Parathyroid adenoma (tissue), 2 donors: Measurements from ENCODE around the gene KCNG1.

ENCODE experiments used
- H2AFZ ChIP-seq: fragments of 300-600 bp; sonication (generic); one replicate; pipeline ENCODE4 v1.7.0; 2017; ENCODE audit warnings: antibody characterized with exemption, mild to moderate bottlenecking
- H3K27ac ChIP-seq: fragments of 300-600 bp; sonication (generic); one replicate; pipeline ENCODE4 v1.7.0; 2017
- H3K27me3 ChIP-seq: fragments of 300-600 bp; sonication (generic); one replicate; pipeline ENCODE4 v1.7.0; 2017; ENCODE audit warnings: low read length; ENCODE audit not compliant: control insufficient read depth, insufficient read depth
- H3K36me3 ChIP-seq: fragments of 300-600 bp; sonication (generic); one replicate; pipeline ENCODE4 v1.7.0; 2017; ENCODE audit warnings: low read length; ENCODE audit not compliant: control insufficient read depth, insufficient read depth
- H3K4me1 ChIP-seq: fragments of 300-600 bp; sonication (generic); one replicate; pipeline ENCODE4 v1.7.0; 2017; ENCODE audit warnings: control low read depth
- H3K4me2 ChIP-seq: fragments of 300-600 bp; sonication (generic); one replicate; pipeline ENCODE4 v1.7.0; 2017; ENCODE audit warnings: low read length
- H3K4me3 ChIP-seq: fragments of 300-600 bp; sonication (generic); one replicate; pipeline ENCODE4 v1.7.0; 2017; ENCODE audit warnings: low read depth, low read length
- H3K79me2 ChIP-seq: fragments of 300-600 bp; sonication (generic); one replicate; pipeline ENCODE4 v1.7.0; 2017; ENCODE audit warnings: control low read depth
- H3K9ac ChIP-seq: fragments of 300-600 bp; sonication (generic); one replicate; pipeline ENCODE4 v1.7.0; 2017; ENCODE audit warnings: mild to moderate bottlenecking
- H3K9me3 ChIP-seq: fragments of 300-600 bp; sonication (generic); one replicate; pipeline ENCODE4 v1.7.0; 2017; ENCODE audit warnings: low read length; ENCODE audit not compliant: control insufficient read depth
- TF ChIP-seq, protein P1 (sequence below): fragments of 300-600 bp; sonication (generic); IDR thresholded peaks from one replicate; pipeline ENCODE4 v1.7.0; 2017; ENCODE audit warnings: antibody characterized with exemption, mild to moderate bottlenecking
- donor health status: primary hyperparathyroidism.

Gene KCNG1

DNA sequence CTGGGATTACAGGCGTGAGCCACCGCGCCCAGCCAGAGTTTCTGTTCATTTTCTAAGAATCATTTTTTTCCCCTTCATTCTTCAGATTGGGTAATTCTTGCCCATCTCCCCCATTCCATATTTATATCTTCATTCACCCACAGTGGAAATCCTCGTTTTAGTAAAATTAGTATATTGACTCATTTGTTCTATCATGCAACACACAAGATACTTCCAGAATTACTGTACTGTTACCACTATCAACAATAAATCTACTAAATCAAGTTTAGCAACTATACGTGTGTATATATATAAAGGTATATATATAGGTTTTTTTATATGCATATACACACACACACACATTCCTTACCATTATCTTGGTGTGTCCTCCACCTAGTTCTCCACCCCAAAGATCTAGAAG, 41.2 kb upstream of the KCNG1 start:
- Histone ChIP-seq H3K4me1 (peaks cover 4% of the 10 kb centered on the region), H3K36me3 (no peaks in the 10 kb centered on the region)

DNA sequence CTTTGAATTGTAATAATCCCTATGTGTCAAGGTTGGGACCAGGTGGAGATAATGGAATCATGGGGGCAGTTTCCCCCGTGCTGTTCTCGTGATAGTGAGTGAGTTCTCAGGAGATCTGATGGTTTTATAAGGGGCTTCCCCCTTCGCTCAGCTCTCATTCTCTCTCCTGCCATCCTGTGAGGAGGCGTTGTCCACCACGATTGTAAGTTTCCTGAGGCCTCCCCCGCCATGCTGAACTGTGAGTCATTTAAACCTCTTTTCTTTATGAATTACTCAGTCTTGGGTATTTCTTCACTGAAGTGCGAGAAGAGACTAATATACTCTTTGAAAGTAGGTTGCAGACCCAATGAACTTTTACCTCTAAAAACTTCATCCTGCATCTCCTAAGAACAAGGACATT, 39.2 kb upstream of the KCNG1 start:
- Histone ChIP-seq H3K79me2 (no peaks in the 10 kb centered on the region), H3K27ac (no peak overlapping the region), H3K36me3 (no peaks in the 10 kb centered on the region), H3K4me3 (no peak overlapping the region), H3K9me3 (no peaks in the 10 kb centered on the region), H2AFZ (no peak overlapping the region), H3K27me3 (no peaks in the 10 kb centered on the region), H3K4me1 (no peaks in the 10 kb centered on the region), H3K4me2 (no peak overlapping the region), H3K9ac (no peak overlapping the region)
- TF ChIP-seq, protein P1, sequence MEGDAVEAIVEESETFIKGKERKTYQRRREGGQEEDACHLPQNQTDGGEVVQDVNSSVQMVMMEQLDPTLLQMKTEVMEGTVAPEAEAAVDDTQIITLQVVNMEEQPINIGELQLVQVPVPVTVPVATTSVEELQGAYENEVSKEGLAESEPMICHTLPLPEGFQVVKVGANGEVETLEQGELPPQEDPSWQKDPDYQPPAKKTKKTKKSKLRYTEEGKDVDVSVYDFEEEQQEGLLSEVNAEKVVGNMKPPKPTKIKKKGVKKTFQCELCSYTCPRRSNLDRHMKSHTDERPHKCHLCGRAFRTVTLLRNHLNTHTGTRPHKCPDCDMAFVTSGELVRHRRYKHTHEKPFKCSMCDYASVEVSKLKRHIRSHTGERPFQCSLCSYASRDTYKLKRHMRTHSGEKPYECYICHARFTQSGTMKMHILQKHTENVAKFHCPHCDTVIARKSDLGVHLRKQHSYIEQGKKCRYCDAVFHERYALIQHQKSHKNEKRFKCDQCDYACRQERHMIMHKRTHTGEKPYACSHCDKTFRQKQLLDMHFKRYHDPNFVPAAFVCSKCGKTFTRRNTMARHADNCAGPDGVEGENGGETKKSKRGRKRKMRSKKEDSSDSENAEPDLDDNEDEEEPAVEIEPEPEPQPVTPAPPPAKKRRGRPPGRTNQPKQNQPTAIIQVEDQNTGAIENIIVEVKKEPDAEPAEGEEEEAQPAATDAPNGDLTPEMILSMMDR = no peak

More for the DNA sequence above, 41.2 kb upstream of the KCNG1 start:
- Histone ChIP-seq H3K27ac (no peak overlapping the region), H3K9ac (no peak overlapping the region), H3K27me3 (no peaks in the 10 kb centered on the region), H3K4me3 (no peak overlapping the region), H2AFZ (no peak overlapping the region), H3K4me2 (no peak overlapping the region), H3K79me2 (no peaks in the 10 kb centered on the region), H3K9me3 (no peaks in the 10 kb centered on the region)
- TF ChIP-seq, protein P1 = no peak

DNA sequence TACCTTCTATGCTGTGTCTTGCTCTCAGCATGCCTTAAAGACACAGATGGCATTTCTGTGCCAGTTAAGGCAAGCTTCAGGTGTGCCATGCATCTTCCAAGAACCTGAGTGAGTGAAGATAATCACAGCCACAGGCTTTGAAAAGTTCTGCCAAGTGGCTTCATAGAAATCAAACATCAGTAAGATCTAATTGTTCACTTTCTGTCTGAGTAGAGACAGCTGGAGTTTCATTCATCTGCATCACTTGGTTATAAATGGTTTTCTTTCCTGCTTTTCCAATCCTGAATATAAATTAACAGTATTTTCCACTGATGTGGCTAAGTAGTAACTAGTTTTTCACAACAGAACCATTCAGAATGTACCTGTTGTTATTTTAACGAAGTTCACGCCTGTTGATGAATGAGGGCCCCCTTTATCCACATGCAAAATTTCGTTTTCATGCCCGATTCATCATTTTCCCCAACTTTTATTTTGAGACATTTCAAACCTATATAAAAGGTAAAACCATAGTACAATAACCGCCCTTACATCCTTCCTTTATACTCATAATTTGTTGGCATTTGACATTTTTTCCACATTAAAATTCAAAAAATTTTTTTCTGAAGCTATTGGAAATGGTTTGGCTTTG, 38.6 kb upstream of the KCNG1 start:
- no peaks in the 10 kb centered on the region for H3K36me3 ChIP-seq

DNA sequence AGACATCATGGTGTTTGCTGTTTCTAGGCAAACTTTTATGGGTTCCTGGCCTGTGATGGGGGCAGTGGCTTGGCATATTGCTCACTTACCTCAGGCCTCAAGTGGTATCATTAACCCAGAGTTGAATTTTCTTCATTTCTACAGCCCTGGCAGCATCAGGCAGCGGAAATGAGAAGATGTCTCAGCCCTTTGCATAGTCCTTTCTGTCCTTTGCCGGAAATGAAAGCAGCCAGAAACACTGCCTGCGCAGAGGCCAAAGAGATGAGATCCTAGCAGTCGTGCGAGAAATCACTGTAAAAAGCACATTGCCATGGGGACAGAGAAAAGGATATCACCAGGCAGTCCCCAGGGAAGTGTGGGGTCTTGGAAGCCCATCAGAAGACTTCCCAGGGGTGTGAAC, 37.4 kb upstream of the KCNG1 start:
- H3K27me3 ChIP-seq = no peaks in the 10 kb centered on the region
- H3K4me2 ChIP-seq = no peak overlapping the region
- H3K27ac ChIP-seq = no peak overlapping the region
- no peak overlapping the region for H3K4me3 ChIP-seq
- H3K4me1 ChIP-seq = no peaks in the 10 kb centered on the region
- TF ChIP-seq, protein P1 = no peak
- no peak overlapping the region for H3K9ac ChIP-seq
- no peaks in the 10 kb centered on the region for H3K9me3 ChIP-seq
- H3K36me3 ChIP-seq = no peaks in the 10 kb centered on the region
- no peak overlapping the region for H2AFZ ChIP-seq
- H3K79me2 ChIP-seq = no peaks in the 10 kb centered on the region

More for the DNA sequence above, 38.6 kb upstream of the KCNG1 start:
- Histone ChIP-seq H2AFZ (no peak overlapping the region), H3K4me2 (no peak overlapping the region), H3K27ac (no peak overlapping the region), H3K4me3 (no peak overlapping the region), H3K9ac (no peak overlapping the region), H3K4me1 (no peaks in the 10 kb centered on the region), H3K9me3 (no peaks in the 10 kb centered on the region), H3K27me3 (no peaks in the 10 kb centered on the region), H3K79me2 (no peaks in the 10 kb centered on the region)
- TF ChIP-seq, protein P1 = no peak

DNA sequence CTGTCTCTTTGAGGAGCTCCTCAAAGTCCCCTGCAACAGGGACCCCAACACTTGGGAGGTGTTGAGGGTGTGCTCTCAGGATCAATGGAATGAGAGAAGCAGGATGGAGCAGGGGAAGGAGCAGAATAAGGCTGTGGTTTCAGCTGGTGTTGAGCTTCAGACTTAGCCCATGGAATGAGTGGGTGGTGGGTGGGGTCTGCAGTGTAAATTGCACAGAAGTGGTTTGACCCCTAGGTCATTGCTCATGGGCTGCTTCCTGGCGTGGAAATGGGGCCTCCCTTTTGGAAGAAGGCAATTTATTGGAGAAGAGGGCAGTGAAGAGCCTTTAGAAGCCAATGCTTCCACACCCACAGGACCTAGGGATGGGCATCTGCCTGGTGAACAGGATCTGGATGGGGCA, 37.0 kb upstream of the KCNG1 start:
- Histone ChIP-seq H3K4me3 (no peak overlapping the region), H3K79me2 (no peaks in the 10 kb centered on the region), H3K4me1 (no peaks in the 10 kb centered on the region), H3K9ac (no peak overlapping the region), H3K9me3 (no peaks in the 10 kb centered on the region), H3K27ac (no peak overlapping the region), H3K4me2 (no peak overlapping the region), H3K36me3 (no peaks in the 10 kb centered on the region), H2AFZ (no peak overlapping the region), H3K27me3 (no peaks in the 10 kb centered on the region)
- TF ChIP-seq, protein P1 = no peak
